H9 (cell line): Measurements from ENCODE around the gene P2RX2. TPM values are rescaled to one million over a fixed set of nuclear protein-coding genes. Genes with fewer than 3 reads are reported as not detected.

ENCODE experiments used
- DNase-seq: peaks from one replicate; pipeline ENCODE4 v3.0.0-alpha.2; 2017
- H2AFZ ChIP-seq: one replicate; pipeline ENCODE4 v1.6.1; 2013; ENCODE audit warnings: mild to moderate bottlenecking, low read length, control low read depth, moderate library complexity
- H2AK5ac ChIP-seq: 2 replicates; pipeline ENCODE4 v1.6.1; 2013; ENCODE audit warnings: low read length, control low read depth, mixed read lengths; ENCODE audit not compliant: insufficient read length
- H2BK120ac ChIP-seq: one replicate; pipeline ENCODE4 v1.6.1; 2013; ENCODE audit warnings: low read depth, mild to moderate bottlenecking, low read length, control low read depth, inconsistent platforms; ENCODE audit not compliant: poor library complexity, severe bottlenecking
- H2BK12ac ChIP-seq: 2 replicates; pipeline ENCODE4 v1.6.1; 2013; ENCODE audit warnings: low read length, control low read depth, mixed read lengths, low read depth; ENCODE audit not compliant: insufficient read length
- H2BK15ac ChIP-seq: 2 replicates; pipeline ENCODE4 v1.6.1; 2013; ENCODE audit warnings: low read depth, low read length, control low read depth
- H2BK20ac ChIP-seq: one replicate; pipeline ENCODE4 v1.6.1; 2013; ENCODE audit warnings: low read depth, mild to moderate bottlenecking, low read length, control low read depth, inconsistent platforms; ENCODE audit not compliant: poor library complexity, severe bottlenecking
- H2BK5ac ChIP-seq: 2 replicates; pipeline ENCODE4 v1.6.1; 2013; ENCODE audit warnings: low read length, control low read depth, mixed read lengths; ENCODE audit not compliant: insufficient read length
- H3K14ac ChIP-seq: 2 replicates; pipeline ENCODE4 v1.6.1; 2013; ENCODE audit warnings: low read length, control low read depth; ENCODE audit not compliant: insufficient read depth
- H3K18ac ChIP-seq: 2 replicates; pipeline ENCODE4 v1.6.1; 2013; ENCODE audit warnings: low read depth, mild to moderate bottlenecking, mixed read lengths, low read length, control low read depth; ENCODE audit not compliant: insufficient read length
- H3K23ac ChIP-seq: 2 replicates; pipeline ENCODE4 v1.6.1; 2013; ENCODE audit warnings: low read length, control low read depth, mixed read lengths, low read depth; ENCODE audit not compliant: insufficient read length
- H3K23me2 ChIP-seq: 2 replicates; pipeline ENCODE4 v1.6.1; 2013; ENCODE audit warnings: low read depth, mild to moderate bottlenecking, mixed read lengths, low read length, control low read depth; ENCODE audit not compliant: insufficient read length, poor library complexity, severe bottlenecking
- H3K27ac ChIP-seq: 2 replicates; pipeline ENCODE4 v1.5.1; 2013; ENCODE audit warnings: low read length, control low read depth, mixed read lengths, low read depth; ENCODE audit not compliant: insufficient read length
- H3K27me3 ChIP-seq: 2 replicates; pipeline ENCODE4 v1.6.1; 2013; ENCODE audit warnings: low read length, control low read depth, inconsistent platforms; ENCODE audit not compliant: insufficient read depth
- H3K4ac ChIP-seq: 2 replicates; pipeline ENCODE4 v1.6.1; 2013; ENCODE audit warnings: low read depth, mild to moderate bottlenecking, control low read depth, inconsistent platforms, low read length, moderate library complexity
- H3K4me1 ChIP-seq: 2 replicates; pipeline ENCODE4 v1.6.1; 2013; ENCODE audit warnings: low read length, control low read depth, inconsistent platforms; ENCODE audit not compliant: insufficient read depth
- H3K4me2 ChIP-seq: 2 replicates; pipeline ENCODE4 v1.6.1; 2013; ENCODE audit warnings: low read length, control low read depth, mixed read lengths; ENCODE audit not compliant: insufficient read length, insufficient read depth
- H3K56ac ChIP-seq: 2 replicates; pipeline ENCODE4 v1.6.1; 2013; ENCODE audit warnings: low read depth, mild to moderate bottlenecking, mixed read lengths, low read length, control low read depth; ENCODE audit not compliant: insufficient read length
- H3K79me1 ChIP-seq: 2 replicates; pipeline ENCODE4 v1.6.1; 2013; ENCODE audit warnings: low read depth, mild to moderate bottlenecking, moderate library complexity, low read length, control low read depth, inconsistent platforms; ENCODE audit not compliant: insufficient read depth, poor library complexity, severe bottlenecking
- H3K79me2 ChIP-seq: 2 replicates; pipeline ENCODE4 v1.6.1; 2013; ENCODE audit warnings: low read length, control low read depth, inconsistent platforms; ENCODE audit not compliant: insufficient read depth
- H3K9ac ChIP-seq: 2 replicates; pipeline ENCODE4 v1.6.1; 2013; ENCODE audit warnings: low read length, control low read depth, mixed read lengths; ENCODE audit not compliant: insufficient read length; ENCODE audit errors: extremely low read depth
- H3K9me3 ChIP-seq: one replicate; pipeline ENCODE4 v1.6.1; 2013; ENCODE audit warnings: low read depth, low read length, inconsistent platforms; ENCODE audit not compliant: control insufficient read depth
- H3T11ph ChIP-seq: one replicate; pipeline ENCODE4 v1.6.1; 2013; ENCODE audit warnings: mild to moderate bottlenecking, low read length, control low read depth, inconsistent platforms
- H4K20me1 ChIP-seq: one replicate; pipeline ENCODE4 v1.6.1; 2013; ENCODE audit not compliant: control insufficient read depth, insufficient read length, insufficient read depth
- H4K5ac ChIP-seq: 2 replicates; pipeline ENCODE4 v1.6.1; 2013; ENCODE audit warnings: low read depth, mild to moderate bottlenecking, mixed read lengths, low read length, control low read depth; ENCODE audit not compliant: insufficient read length
- H4K8ac ChIP-seq: replicated peaks from 2 replicates; pipeline ENCODE4 v1.6.1; 2013; ENCODE audit warnings: low read length, control low read depth, mixed read lengths, low read depth; ENCODE audit not compliant: insufficient read length
- H4K91ac ChIP-seq: 2 replicates; pipeline ENCODE4 v1.6.1; 2013; ENCODE audit warnings: low read depth, mild to moderate bottlenecking, moderate library complexity, mixed read lengths, low read length, control low read depth; ENCODE audit not compliant: insufficient read length
- H3K27ac Mint-ChIP-seq, 3 experiments: 2 replicates in 2 of 3; 3 replicates in 1 of 3; pipeline ENCODE4 v1.8.0; 2020 to 2021; ENCODE audit warnings: mixed read lengths in 3 of 3, mild to moderate bottlenecking in 1 of 3, moderate library complexity in 1 of 3
- H3K27me3 Mint-ChIP-seq: 2 replicates; pipeline ENCODE4 v1.8.0; 2021; ENCODE audit warnings: low read depth, mild to moderate bottlenecking, moderate library complexity, mixed read lengths
- H3K36me3 Mint-ChIP-seq, 3 experiments: 2 replicates in 2 of 3; 3 replicates in 1 of 3; pipeline ENCODE4 v1.8.0; 2020 to 2021; ENCODE audit warnings: low read depth in 3 of 3, mixed read lengths in 3 of 3; ENCODE audit not compliant: insufficient read depth in 1 of 3
- H3K4me1 Mint-ChIP-seq, 2 experiments: 2 replicates each; pipeline ENCODE4 v1.8.0; 2020; ENCODE audit warnings: mixed read lengths in 2 of 2
- H3K4me3 Mint-ChIP-seq, 2 experiments: 2 replicates in 1 of 2; 3 replicates in 1 of 2; pipeline ENCODE4 v1.8.0; 2020 to 2021; ENCODE audit warnings: mild to moderate bottlenecking in 2 of 2, mixed read lengths in 2 of 2, moderate library complexity in 1 of 2
- H3K9me3 Mint-ChIP-seq, 2 experiments: 2 replicates in 1 of 2; 3 replicates in 1 of 2; pipeline ENCODE4 v1.8.0; 2020; ENCODE audit warnings: mild to moderate bottlenecking in 2 of 2, mixed read lengths in 2 of 2, moderate library complexity in 1 of 2
- CTCF ChIP-seq: fragments of 200-600 bp; sonication (generic); conservative IDR thresholded peaks from 3 replicates; pipeline ENCODE4 v1.8.0; 2021; ENCODE audit warnings: antibody characterized with exemption, mild to moderate bottlenecking
- WGBS: extraction: QIAGEN DNeasy Blood & Tissue Kit; methylation state at CpG from one replicate; pipeline ENCODE4 v1.1.7; 2013; ENCODE audit warnings: missing lambda C conversion rate, low lambda C conversion rate, mixed read lengths; ENCODE audit not compliant: insufficient read length; ENCODE audit errors: extremely low coverage; 5-methylcytosine and 5-hydroxymethylcytosine counted together
- total RNA-seq: library from RNA; stranded (reverse); gene quantifications from 2 replicates; pipeline ENCODE4 v1.2.1, GENCODE V29; 2021

The P2RX2 gene
- total RNA-seq, 1 experiment from 2014 or later, result 1.8 TPM

GRCh38 chr12:132648616-132649225 lies 30.1 kb downstream of the P2RX2 start:
- H3K79me2 ChIP-seq, result peaks cover 2% of the 10 kb centered on the region; the same call in 1 of the 2 replicates
- no peaks in the 10 kb centered on the region for H3K9me3 ChIP-seq
- H3K27me3 ChIP-seq, result no peaks in the 10 kb centered on the region
- no peaks in the 10 kb centered on the region for H3K4me1 ChIP-seq
- Mint-ChIP-seq H3K4me3 (no peak overlapping the region), H3K4me1 (no peaks in the 10 kb centered on the region), H3K36me3 (peaks cover 34 to 86% (median 69%) of the 10 kb centered on the region in 3 experiments), H3K27me3 (no peaks in the 10 kb centered on the region), H3K27ac (peak overlapping the region in 1 of 3 experiments; percentile 34; a peak in 1 of 7 replicates), H3K9me3 (no peaks in the 10 kb centered on the region)
- no peak overlapping the region for H3K18ac ChIP-seq
- no peak overlapping the region for H2BK20ac ChIP-seq
- no peak overlapping the region for H3K56ac ChIP-seq
- H3K4ac ChIP-seq, result no peak overlapping the region
- no peak overlapping the region for H2AK5ac ChIP-seq
- H3K9ac ChIP-seq, result no peak overlapping the region
- H4K91ac ChIP-seq, result no peak overlapping the region
- no peak overlapping the region for H2BK12ac ChIP-seq
- H3T11ph ChIP-seq, result no peak overlapping the region
- no peak overlapping the region for H4K5ac ChIP-seq
- no peak overlapping the region for H3K23ac ChIP-seq
- WGBS, result no CpG with 5 or more reads among the region's 24 CpGs
- H4K20me1 ChIP-seq, result no peaks in the 10 kb centered on the region
- H3K4me2 ChIP-seq, result no peak overlapping the region
- no peak overlapping the region for H3K27ac ChIP-seq
- DNase-seq, result no peak
- H3K23me2 ChIP-seq, result no peaks in the 10 kb centered on the region
- no peak overlapping the region for H4K8ac ChIP-seq
- no peak overlapping the region for H2BK15ac ChIP-seq
- no peak overlapping the region for H2BK5ac ChIP-seq
- no peak overlapping the region for H2AFZ ChIP-seq
- no peak overlapping the region for H2BK120ac ChIP-seq
- H3K14ac ChIP-seq, result no peak overlapping the region
- H3K79me1 ChIP-seq, result no peaks in the 10 kb centered on the region
- no peak for TF ChIP-seq CTCF
